HepG2 (cell line): Measurements from ENCODE around the gene CPLX3. TPM values are rescaled to one million over a fixed set of nuclear protein-coding genes. Genes with fewer than 3 reads are reported as not detected.
A peak's percentile ranks its signal among the peaks of the same experiment; 100 is the strongest.

Experiments used
- HINFP ChIP-seq: sonication (generic); formaldehyde crosslinking; IDR thresholded peaks from 2 replicates; pipeline ENCODE4 v1.4.0; 2020; ENCODE audit warnings: low read depth, mild to moderate bottlenecking, missing genetic modification reagents
- KMT2B ChIP-seq: IDR thresholded peaks from 2 replicates; pipeline ENCODE4 v1.6.1; 2016; ENCODE audit warnings: missing genetic modification reagents, missing compliant biosample characterization
- PREB ChIP-seq: sonication (generic); formaldehyde crosslinking; IDR thresholded peaks from 2 replicates; pipeline ENCODE4 v1.4.0; 2020; ENCODE audit warnings: missing genetic modification reagents
- RBAK ChIP-seq: sonication (generic); formaldehyde crosslinking; IDR thresholded peaks from 2 replicates; pipeline ENCODE4 v1.5.1; 2020; ENCODE audit warnings: mild to moderate bottlenecking, missing genetic modification reagents
- RBM39 ChIP-seq: fragments of 200-400 bp; formaldehyde crosslinking; IDR thresholded peaks from one replicate; pipeline ENCODE4 v1.6.1; 2018; ENCODE audit warnings: antibody characterized with exemption, mild to moderate bottlenecking, low read depth, low read length; ENCODE audit not compliant: poor library complexity, severe bottlenecking
- SNAPC2 ChIP-seq: sonication (generic); formaldehyde crosslinking; IDR thresholded peaks from 2 replicates; pipeline ENCODE4 v1.8.1; 2022; ENCODE audit warnings: mild to moderate bottlenecking, missing genetic modification reagents
- THRA ChIP-seq: sonication (generic); formaldehyde crosslinking; IDR thresholded peaks from 2 replicates; pipeline ENCODE4 v1.4.0; 2020; ENCODE audit warnings: missing genetic modification reagents, borderline replicate concordance
- ZFP62 ChIP-seq: sonication (generic); formaldehyde crosslinking; IDR thresholded peaks from 2 replicates; pipeline ENCODE4 v1.4.0; 2020; ENCODE audit warnings: missing genetic modification reagents
- ZNF317 ChIP-seq: sonication (generic); formaldehyde crosslinking; IDR thresholded peaks from 2 replicates; pipeline ENCODE4 v1.5.0; 2020; ENCODE audit warnings: mild to moderate bottlenecking, missing genetic modification reagents
- ZNF362 ChIP-seq: sonication (generic); formaldehyde crosslinking; IDR thresholded peaks from 2 replicates; pipeline ENCODE4 v1.4.0; 2020; ENCODE audit warnings: missing genetic modification reagents, mild to moderate bottlenecking, borderline replicate concordance
- ZNF513 ChIP-seq: sonication (generic); formaldehyde crosslinking; conservative IDR thresholded peaks from 2 replicates; pipeline ENCODE4 v1.5.0; 2020; ENCODE audit warnings: missing genetic modification reagents
- ZNF609 ChIP-seq: sonication (generic); formaldehyde crosslinking; IDR thresholded peaks from 2 replicates; pipeline ENCODE4 v1.4.0; 2020; ENCODE audit warnings: mild to moderate bottlenecking, missing genetic modification reagents, borderline replicate concordance
- ZNF691 ChIP-seq: sonication (generic); formaldehyde crosslinking; IDR thresholded peaks from 2 replicates; pipeline ENCODE4 v1.4.0; 2020; ENCODE audit warnings: missing genetic modification reagents, low read depth, mild to moderate bottlenecking, borderline replicate concordance
- ZNF768 ChIP-seq: sonication (generic); formaldehyde crosslinking; IDR thresholded peaks from 2 replicates; pipeline ENCODE4 v1.4.0; 2020; ENCODE audit warnings: missing genetic modification reagents
- ZSCAN9 ChIP-seq: IDR thresholded peaks from 2 replicates; pipeline ENCODE4 v1.6.1; 2016; ENCODE audit warnings: borderline replicate concordance
- polyA plus RNA-seq, 8 experiments: library from polyadenylated mRNA; depleted of rRNA in 3 of 8; stranded (reverse) in 7 of 8; unstranded in 1 of 8; fragments of >200 nt; fragmentation: Illumina TruSeq in 4 of 8; extraction: Trizol in 4 of 8; gene quantifications; 2 replicates each; pipeline versions ENCODE4 v1.2.1 to v1.2.3, GENCODE V29; 2011 to 2016; ENCODE audit warnings: low read depth in 4 of 8, missing spikeins in 1 of 8, mixed read lengths in 1 of 8; ENCODE audit not compliant: insufficient read depth in 1 of 8
- total RNA-seq, 5 experiments: library from RNA; depleted of rRNA; stranded (reverse); fragments of >200 nt; fragmentation: Illumina TruSeq; extraction: Trizol; gene quantifications; 2 replicates each; pipeline ENCODE4 v1.2.3, GENCODE V29; 2016; ENCODE audit warnings: low read depth in 1 of 5

Gene CPLX3
- total and polyA plus RNA-seq, 2 of the 13 experiments (the other 11 are each of a cell fraction or from before 2014, with no cell fraction given): not detected

GRCh38 chr15:74817370-74817737 lies 9.1 kb upstream of the CPLX3 start (continued):
- TF ChIP-seq ZNF362 (CRISPR knock-in tag): no peak
- TF ChIP-seq RBAK (CRISPR knock-in tag): no peak
- TF ChIP-seq ZNF317 (CRISPR knock-in tag): no peak
- no peak for TF ChIP-seq HINFP (CRISPR knock-in tag)
- no peak for TF ChIP-seq KMT2B (CRISPR knock-in tag)
- TF ChIP-seq ZNF768: peak; percentile 64; the same call in 1 of the 2 replicates
- peak; percentile 79; the same call in 1 of the 2 replicates for TF ChIP-seq ZNF691 (CRISPR knock-in tag)
- TF ChIP-seq THRA: no peak
- no peak for TF ChIP-seq ZNF609 (CRISPR knock-in tag)
- TF ChIP-seq SNAPC2: no peak
- no peak for TF ChIP-seq ZNF513 (CRISPR knock-in tag)
- TF ChIP-seq ZSCAN9 (CRISPR knock-in tag): no peak
- no peak for TF ChIP-seq PREB (CRISPR knock-in tag)
- no peak for TF ChIP-seq ZFP62 (CRISPR knock-in tag)
- TF ChIP-seq RBM39: no peak
